ENCODE data around the gene PGM3.

GRCh38 chr6:83155794-83156193 lies 37.3 kb downstream of the PGM3 start:
- no peak for TF ChIP-seq CTCF (IDR thresholded peaks at IDR 0.05; ENCODE audit: low read depth, low read length, poor library complexity, severe bottlenecking)
- no peak for TF ChIP-seq EZH2phosphoT487 (IDR thresholded peaks at IDR 0.05; ENCODE audit: borderline replicate concordance, low read length)

Data from DOHH2 (cell line).